ENCODE data around the gene SLC4A1.

The SLC4A1 gene

DNA sequence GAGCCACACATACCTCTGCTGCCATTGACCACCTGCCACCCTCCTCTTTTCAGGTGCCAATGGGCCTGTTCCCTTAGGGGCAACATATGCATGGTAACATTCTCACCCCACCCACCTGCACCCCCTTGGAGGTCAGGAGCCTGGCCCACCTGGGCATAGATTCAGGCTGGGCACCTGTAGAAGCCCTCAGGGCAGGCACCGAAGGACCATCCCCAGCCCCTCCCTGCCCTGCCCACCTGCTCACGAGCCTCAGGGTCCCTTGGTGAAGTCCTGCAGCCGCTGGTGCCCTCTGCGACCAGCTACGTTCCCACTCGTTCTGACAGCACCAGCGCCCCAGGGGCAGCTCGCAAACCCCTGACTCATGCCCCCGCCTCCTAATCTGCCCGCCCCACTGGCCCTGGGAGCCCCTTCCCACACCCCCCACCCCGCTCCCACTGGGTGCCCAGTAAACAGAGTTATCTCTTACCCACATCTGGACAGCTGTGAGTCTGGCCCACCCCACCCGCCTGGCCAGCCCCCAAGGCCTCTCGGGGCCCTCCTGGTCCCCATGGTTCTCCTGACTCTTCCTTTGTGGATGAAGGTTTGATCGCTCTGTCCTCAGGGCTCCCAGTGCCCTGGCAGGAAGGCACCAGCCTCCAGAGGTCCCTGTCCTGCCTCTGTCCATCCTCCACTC lies at the start of gene SLC4A1:
SLC4A1 (minus strand) TSS at position 318 of the 673 bp plus-strand sequence. CDS start 5,269 bp downstream, outside the sequence.
- DNase-seq (ENCODE audit: low read depth), result no peak

DNA sequence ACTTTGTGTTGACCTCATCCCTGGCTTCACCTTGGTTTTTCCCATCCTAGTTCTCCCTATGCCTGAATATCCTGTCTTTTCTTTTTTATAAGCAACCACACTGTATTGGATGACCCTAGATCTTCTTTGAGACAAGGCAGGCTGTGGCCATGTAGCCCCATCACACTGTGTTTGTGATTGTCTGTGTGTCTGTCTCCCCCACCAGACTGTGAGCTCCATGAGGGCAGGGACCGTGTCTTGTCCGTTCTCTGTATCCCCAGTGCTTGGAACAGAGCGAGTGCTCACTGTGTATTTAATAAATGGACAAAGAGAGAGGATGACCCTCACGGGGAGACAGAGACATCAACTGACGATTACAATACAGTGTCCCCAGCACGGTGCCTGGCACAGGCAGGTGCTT lies 49.6 kb upstream of the SLC4A1 start:
- no peak for DNase-seq (ENCODE audit: low read depth)

DNA sequence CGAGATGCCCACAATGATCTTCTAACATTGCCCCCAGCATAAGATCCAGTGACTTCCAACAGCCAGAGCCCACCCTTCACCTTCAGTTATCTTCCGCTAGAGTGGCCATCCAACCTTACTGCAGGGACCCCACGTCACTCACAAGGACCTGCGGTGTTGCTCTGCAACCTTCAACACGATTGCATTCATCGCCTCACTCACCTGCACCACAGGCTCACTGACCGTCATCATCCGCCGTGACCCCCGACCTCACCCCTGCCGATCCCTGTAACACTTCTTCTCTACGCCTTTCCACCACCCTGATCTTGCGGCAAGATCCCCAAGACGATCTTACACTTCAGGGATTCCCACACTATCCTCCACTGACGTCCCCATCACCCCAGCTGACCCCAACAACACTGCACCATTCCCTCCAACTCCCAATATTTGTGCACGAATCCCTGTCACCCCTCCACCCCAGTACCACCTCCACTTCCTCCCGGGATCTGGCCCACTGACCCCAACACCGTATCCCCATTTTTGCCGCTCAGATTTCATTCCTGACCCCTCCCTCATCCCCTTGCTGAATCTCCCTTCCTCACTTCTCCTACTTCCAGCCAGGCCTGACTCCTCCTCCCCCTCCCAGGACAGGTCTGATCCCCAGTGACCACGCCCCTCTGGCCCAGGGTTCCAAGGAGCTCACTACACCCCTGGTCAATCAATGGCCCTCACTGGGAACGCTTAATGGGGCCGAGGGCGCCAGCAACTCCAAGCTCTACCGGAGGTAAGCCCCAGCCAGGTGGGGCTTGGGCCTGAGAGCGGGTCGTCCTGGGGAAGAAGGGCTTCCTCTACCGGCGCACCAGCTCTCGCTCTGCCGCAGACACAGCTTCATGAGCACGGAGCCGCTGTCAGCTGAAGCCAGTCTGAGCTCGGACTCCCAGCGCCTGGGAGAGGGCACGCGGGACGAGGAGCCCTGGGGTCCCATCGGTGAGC lies 48.1 kb upstream of the SLC4A1 start:
- DNase-seq (ENCODE audit: low read depth), result no peak

DNA sequence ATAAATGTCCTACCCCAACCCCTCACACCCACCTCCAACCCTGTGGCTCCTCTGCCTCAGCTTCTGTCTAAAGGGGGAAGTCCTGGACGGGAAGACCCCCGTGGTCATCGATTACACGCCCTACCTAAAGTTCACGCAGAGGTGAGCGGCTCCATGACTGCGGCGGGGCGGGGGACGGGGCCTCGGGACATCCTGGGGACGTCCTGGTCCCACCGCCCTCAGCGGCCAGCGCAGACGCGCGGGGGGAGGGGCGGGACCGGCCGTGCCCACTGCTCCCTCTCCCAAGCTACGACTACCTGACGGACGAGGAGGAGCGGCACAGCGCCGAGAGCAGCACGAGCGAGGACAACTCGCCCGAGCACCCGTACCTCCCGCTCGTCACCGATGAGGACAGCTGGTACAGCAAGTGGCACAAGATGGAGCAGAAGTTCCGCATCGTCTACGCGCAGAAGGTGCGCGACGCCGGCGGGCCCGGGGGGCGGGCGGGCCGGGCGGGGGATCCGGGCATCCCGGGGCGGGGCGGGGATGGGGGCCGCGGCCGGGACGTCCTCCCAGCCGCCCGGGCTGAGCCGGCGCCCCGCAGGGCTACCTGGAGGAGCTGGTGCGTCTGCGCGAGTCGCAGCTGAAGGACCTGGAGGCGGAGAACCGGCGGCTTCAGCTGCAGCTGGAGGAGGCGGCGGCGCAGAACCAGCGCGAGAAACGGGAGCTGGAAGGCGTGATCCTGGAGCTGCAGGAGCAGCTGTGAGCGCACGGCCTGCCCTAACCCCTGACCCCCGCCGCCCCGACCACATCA lies 47.1 kb upstream of the SLC4A1 start:
- DNase-seq (ENCODE audit: low read depth), result no peak

DNA sequence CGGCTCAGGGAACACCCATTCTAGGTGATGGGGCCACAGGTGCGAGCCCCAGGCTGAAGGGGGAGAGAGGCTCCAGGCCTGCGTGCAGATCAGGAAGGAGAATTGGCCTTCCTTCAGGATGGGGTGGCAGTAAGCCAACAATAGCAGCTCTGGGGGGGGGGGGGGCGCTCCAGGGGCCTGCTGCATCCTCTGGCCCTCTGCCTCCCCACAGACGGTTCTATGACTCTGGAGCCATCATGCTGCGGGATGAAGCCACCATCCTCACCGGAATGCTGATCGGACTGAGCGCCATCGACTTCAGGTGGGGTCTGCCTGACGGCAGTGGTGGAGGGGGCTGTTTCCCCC lies 46.6 kb upstream of the SLC4A1 start:
- DNase-seq (ENCODE audit: low read depth), result no peak

DNA sequence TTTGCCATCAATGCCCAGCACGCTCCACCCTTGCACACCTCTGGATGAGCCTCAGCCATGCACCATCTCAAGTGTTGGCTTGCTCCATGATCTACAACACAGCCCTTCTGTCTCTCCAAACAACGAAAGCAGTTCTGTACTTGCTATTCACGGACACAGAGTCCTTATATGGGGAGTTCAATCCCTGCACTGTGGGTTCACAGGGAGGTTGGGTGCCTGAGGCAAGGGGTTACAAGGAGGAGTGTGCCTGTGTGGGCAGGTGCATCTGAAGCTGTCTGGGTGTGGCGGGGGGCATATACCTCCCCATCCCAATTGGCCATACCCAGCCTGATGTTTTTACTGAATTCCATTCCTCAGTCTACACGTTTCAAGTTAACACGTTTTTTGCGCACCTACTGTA lies 46.1 kb upstream of the SLC4A1 start:
- DNase-seq (ENCODE audit: low read depth), result no peak

DNA sequence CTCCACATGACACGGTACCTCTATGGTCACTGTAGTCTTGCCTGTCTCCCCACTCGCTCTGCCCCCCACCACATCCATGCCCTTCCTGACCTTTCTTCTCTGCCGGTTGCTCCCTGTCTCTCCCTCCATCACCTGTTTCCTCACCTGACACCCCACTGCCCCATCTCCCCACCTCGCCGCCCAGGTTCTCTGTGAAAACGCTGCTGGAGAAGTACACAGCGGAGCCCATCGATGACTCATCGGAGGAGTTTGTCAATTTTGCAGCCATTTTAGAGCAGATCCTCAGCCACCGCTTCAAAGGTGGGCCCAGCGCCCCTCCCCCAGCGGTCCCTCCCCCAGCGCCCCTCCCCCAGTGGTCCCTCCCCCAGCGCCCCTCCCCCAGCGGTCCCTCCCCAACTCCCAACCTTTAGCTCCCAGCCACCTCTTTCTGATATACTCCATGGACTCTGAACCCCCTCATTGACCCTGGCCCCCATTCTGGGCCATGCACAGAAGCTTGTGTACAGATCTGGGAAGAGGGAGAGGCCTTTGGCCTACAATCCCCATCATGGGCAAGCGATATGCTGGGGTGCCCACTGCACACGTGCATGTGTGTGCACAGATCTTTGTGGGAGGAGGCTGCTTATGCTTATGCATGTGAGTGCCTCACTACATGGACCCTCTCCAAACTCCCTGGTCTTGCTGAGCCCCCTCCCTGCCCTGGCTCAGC lies 44.6 kb upstream of the SLC4A1 start:
- no peak for DNase-seq (ENCODE audit: low read depth)

DNA sequence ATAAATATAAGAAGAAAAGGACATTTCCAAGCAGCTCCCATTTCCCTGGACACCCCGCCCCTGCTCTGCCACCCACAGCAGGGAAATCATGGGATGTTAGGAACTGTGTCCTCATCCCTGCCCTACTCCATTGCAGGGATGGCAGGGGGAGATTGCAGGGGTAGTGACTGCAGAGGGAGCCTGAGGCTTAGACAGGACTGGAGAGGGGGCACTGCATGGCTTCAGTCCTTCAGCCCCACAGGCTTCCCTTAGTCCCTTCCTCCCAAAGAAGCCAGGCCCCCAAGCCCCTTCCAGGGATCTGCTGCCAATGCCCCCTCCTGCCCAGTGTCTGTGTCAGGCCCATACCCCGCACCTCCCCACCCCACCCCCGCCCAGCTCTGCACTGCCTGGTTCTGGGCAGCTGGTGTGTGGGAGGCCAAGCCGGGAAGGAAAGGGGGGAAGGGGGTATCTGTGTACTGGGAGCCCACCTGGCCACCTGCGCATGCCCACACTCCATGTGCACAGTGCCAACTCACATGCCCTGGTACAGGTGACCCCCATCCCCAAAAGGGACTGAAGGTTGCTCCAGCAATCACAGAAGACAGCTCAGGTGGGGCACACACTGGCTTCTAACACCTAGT lies 43.7 kb upstream of the SLC4A1 start:
- DNase-seq (ENCODE audit: low read depth), result no peak

DNA sequence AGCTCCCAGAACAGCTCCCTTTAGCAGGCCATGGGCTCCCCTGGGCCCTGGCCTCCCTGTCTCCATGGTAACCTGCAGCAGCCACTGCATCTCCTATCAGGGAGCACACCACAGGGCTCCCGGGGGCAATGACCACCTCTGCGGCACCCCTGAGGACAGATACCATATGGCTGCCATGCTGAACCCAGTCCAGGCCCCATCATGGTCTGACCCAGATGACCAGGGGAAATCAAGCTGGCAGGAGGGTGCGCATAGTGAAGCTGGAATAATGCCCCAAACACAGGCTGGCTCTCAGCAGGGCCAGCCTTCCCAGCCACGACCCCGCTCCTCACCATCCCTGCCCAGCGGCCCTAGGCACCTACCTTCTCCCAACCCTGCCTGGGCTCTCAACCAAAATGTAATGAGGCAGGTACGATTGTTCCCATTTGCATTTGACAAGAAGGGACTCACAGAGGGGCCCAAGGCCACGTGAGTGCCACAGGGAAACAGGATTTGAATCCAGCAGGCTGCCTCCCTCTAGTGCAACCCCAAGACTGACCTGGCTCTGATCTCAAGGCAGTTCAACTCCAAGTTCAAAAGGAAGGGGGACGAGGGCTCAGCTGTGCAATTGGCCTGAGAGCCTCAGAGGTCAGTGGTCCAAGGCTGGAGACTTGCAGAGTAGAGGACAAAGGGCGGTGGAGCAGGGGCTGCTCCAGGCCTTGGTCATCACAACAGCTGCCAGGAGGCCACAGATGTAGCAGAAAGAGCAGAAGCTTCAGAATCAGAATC lies 42.9 kb upstream of the SLC4A1 start:
- no peak for DNase-seq (ENCODE audit: low read depth)

DNA sequence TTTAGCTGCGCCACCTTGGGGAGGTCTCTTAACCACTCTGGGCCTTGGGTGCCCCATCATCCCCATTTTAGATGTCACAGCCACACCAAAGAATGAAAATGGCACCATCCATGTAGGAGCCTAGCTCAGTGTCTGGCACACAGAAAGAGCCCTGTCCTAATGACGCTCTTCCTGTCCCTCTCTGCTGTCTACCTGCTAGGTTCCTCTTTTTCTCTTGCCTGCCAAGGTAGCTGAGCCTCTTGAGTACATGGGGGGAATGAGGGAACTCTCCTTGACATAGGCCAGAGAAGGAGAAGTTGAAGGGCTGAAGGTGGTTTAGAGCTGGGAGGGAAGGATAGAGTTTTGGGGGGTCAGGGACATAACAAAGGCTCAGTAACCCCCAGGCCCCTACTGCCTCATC lies 42.3 kb upstream of the SLC4A1 start:
- no peak for DNase-seq (ENCODE audit: low read depth)

DNA sequence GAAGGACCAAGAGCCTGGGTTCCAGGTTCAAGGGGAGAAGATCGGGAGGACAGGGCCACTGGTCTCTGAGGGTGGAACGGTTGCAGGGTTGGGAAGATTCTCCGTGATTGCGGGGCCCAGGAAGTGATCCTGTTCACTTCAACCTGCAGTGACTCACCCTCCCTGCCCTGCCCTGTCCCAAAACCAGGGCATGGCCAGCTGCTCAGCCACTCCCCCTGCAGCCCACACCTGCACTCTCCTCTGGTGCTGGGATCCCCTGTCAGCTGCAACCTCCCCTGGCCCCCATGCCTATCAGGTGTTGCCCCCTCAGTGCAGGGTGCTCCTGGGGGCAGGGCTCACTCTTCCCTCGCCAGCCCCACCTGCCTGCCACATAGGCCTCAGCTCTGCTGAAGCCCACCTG lies 41.5 kb upstream of the SLC4A1 start:
- DNase-seq (ENCODE audit: low read depth), result no peak

DNA sequence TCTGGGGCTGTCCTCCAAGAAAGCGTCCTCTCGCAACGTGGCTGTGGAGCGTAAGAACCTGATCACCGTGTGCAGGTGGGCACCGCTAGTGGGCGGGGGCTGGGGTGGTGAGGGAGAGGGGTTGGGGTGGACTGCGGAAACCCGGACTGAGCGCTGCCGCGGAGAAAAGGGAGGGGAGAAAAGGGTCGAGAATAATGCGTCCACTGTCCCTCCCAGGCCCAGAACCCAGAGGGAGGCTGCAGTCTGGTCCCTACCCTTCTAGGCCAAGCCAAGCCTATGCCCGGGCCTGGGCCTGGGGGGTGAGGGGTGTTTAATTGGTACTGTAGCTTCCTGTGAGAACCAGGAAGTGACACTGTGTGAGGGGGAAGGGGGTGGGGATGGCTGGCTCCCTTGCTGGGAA lies 40.9 kb upstream of the SLC4A1 start:
- DNase-seq (ENCODE audit: low read depth), result no peak

DNA sequence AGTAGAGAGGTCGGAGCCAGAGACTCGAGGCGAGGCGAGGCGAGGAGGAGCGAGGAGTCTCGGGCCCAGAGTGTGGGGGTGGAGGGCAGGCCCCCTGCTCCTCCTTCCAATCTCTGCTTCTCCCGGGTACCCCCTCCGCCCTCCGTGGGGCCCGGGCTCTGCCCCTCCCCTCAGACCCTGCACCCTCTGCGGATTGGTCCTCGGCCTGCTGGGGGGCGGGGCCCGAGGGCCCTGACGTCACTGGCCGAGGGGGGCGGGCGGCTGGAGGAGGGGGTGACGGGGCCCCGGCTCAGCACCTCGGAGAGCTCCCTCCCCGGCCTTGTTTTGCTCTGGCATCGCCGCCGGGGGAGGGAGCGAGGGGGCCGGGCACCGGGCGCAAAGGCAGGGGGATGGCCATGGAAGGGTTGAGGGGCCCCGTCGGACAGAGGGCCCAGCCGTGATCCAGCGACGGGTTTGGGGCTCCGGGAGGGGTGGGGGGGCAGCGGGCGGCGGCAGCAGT lies 40.4 kb upstream of the SLC4A1 start, which contains the start of gene RUNDC3A:
RUNDC3A (plus strand) TSS at position 282 of the 499 bp plus-strand sequence. CDS start 232 bp downstream, outside the sequence.
- no peak for DNase-seq (ENCODE audit: low read depth)

DNA sequence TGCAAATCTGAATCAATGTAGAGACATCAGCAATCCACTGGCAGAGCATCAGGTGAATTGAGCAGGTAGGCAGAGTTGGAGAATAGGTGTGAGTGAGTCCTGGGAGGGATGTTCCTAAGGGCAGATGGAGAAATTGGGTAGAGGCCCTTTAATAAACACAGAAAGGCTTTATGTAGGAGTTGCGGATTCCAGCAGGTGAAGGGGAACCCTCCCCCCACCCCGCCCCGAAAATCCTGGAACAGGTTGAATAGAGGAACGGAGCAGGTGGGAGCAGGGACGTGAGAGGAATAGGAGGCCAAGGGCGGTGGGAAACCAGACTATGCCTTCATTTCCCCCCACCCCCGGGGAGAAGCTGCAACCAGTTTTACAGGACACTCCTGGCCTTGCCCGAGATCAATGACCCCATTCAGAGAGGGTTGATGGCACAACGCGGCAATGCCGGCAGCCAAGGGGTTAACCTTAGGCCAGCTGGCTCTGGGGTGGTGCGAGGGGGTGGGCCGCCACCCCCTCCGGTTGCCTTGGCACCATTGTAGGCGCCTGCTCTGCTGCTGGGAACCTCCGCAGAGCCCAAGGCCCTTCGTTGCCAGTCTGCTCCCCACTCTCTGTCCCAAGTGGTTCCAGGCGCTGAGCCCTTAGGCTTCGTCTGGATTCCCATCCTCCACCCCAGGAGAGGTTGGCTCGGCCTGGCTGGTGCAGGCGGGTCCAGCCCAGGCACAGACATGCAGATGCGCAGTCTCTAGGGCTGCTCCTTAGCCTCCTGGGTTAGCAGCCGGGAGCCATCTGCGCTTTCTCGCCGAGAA lies 39.7 kb upstream of the SLC4A1 start:
- no peak for DNase-seq (ENCODE audit: low read depth)

DNA sequence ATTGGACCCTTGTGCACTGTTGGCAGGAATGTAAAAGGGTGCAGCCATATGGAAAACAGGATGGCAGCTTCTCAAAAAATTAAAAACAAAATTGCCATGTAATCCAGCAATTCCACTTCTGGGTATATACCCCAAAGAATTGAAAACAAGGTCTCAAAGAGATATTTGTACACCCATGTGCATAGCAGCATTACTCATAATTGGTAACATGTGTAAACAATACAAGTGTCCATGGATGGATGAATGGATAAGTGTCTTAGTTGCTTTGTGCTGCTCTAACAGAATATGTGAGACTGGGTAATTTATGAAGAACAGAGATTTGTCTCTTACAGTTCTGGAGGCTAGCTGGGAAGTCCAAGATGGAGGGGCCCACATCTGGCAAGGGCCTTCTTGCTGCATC lies 36.7 kb upstream of the SLC4A1 start:
- DNase-seq (ENCODE audit: low read depth), result no peak

DNA sequence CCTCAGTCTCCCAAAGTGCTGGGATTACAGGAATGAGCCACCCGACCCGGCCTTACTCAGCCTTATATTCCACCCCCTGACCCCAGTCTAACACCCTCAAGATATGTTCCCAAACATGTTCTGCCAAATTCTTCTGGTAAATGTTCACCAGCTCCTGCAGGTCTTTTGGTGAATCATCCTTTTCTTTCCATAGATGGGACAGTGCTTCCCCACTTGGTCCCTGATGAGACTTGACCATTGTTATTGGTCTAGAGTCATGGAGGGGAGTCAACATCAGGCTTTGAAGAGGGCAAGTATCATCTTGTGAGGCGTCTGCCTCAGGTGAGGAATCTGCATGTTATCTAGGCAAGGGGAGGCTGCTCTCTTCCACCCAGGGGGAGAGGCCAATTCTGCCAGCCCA lies 30.0 kb upstream of the SLC4A1 start:
- DNase-seq (ENCODE audit: low read depth), result no peak

DNA sequence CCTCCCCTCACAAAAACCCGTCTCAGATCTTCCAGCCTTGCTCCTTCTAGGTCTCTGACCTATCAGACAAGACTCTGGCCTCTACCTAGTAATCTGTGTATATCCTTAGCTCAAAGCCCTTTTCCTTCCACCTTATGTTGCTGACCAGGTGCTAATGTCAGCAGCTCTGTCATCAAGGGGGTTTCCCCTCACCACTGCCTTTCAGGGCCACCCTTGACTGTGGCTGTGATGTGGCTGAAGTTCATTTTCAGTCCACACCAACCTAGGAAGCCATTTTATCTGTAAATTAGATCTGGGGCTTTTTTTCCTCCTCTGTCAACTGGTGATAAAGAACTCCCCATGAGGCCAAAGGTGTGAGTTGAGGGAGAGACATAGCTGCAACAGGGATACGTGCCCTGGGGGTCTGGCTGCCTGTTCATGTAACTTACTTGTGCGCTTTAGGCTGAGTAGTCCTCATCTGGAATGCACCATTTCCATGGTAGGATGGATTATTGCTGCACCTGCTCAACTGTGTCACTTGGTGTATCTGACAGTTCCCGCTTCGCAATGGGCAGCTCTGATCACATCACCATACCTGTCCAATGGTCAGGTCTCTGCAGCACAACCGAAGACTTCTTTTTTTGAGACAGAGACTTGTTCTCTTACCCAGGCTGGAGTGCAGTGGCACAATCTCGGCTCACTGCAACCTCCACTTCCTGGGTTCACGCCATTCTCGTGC lies 25.7 kb upstream of the SLC4A1 start:
- DNase-seq (ENCODE audit: low read depth), result no peak

DNA sequence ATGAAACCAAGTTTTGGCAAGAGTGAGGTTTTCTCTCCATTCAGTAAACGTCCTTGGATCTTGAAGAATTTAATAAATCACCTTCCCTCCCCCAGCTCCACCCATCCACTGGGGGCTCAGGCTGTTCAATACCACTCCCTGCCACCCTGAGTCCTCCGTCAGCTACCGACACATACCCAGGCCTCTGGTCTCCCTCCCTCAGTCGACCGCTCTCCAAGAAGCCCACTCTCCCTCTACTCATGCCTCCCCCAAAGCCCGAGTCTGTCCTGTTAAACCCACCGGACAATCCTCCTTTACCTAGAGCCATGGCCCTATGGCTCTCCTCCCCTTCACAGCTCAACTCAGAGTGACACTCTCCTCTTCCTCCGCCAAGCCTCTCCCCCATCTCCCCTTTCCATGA lies 19.7 kb upstream of the SLC4A1 start:
- DNase-seq (ENCODE audit: low read depth), result no peak

DNA sequence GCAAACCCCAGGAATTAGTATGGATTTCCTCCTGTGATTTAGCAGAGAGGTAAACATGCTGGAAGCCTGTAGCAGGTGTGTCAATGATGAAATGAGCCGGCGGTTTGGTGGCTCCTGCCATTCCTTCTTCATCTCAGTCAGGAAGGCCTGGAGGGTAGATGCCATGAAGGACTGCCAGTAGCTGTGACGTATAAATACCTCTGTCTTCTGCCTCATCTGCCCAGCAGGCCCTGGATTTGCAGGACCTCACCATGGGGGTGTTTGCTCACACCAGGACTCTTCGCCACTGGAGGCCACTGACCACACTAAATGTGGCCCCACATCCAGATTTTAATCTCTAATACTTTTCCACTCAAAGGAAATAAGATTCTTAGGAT lies 16.1 kb upstream of the SLC4A1 start:
- no peak for DNase-seq (ENCODE audit: low read depth)
